Activated CD4-positive, CD25-positive, alpha-beta regulatory T cell (primary cell): Measurements from ENCODE around the gene DBF4B.
A peak's percentile ranks its signal among the peaks of the same experiment; 100 is the strongest.

Experiments used
- DNase-seq, 4 experiments: peaks; one replicate each; lab custom pipeline; 2025; lab: John Stamatoyannopoulos, UW

DBF4B gene

GRCh38 chr17:44760474-44761308, 52.2 kb downstream of the DBF4B start:
- DNase-seq, result no peak

GRCh38 chr17:44761932-44762810, 53.7 kb downstream of the DBF4B start:
- no peak for DNase-seq

DNA sequence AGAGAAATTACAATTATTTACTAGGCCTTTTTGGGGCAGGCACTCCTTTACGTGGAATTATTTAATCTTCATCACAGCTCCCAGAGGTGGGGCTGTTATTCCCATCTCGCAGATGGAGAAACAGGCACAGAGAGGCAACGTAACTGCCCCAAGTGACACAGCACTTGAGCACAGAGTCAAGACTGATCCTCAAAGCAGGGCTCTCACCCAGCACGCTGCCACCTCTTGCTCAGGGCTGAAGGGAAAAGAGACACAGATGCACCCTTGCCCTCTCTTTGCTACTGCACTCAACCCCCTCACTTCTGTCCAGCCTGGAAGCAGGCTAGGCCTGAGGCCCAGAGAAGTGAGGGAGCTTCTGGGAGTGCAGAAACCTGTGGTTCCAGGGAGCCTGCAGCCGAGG, 54.7 kb downstream of the DBF4B start:
- DNase-seq, result no peak

GRCh38 chr17:44765965-44766364, 57.5 kb downstream of the DBF4B start:
- no peak for DNase-seq

DNA sequence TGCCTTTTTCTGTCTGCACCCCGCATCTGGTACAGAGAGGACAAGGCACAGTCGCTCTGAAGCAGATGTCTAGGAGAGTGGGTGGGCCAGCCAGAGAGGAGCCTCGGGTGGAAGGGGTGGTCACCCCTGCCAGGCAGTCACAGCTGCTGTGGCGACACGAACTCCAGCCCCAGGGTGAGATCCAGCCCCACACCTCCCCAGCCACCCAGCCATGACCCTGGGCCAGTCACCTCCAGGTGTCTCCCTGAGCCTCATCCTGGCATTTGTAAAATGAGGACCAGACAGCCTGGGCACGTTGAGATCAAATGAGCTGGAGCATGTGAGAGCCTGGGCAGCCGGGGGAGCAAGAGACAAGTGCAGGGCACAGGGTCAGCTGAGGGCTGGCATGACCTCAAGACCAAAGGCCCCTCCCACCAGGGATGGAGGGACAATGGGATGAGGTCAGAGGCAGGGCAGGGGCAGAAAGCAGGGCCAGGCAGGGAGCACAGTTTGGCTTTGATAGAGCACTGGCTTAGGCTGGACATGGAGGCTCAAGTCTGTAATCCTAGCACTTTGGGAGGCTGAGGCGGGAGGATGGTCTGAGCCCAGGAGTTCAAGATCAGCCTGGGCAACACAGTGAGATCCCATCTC, 58.1 kb downstream of the DBF4B start:
- no peak for DNase-seq

- DNase-seq, result no peak
These were observed 59.0 kb downstream of the DBF4B start for GRCh38 chr17:44767493-44767892.

- no peak for DNase-seq
These were observed 60.2 kb downstream of the DBF4B start for GRCh38 chr17:44768505-44769142.

- no peak for DNase-seq
These were observed 60.8 kb downstream of the DBF4B start for GRCh38 chr17:44769230-44769629.

DNA sequence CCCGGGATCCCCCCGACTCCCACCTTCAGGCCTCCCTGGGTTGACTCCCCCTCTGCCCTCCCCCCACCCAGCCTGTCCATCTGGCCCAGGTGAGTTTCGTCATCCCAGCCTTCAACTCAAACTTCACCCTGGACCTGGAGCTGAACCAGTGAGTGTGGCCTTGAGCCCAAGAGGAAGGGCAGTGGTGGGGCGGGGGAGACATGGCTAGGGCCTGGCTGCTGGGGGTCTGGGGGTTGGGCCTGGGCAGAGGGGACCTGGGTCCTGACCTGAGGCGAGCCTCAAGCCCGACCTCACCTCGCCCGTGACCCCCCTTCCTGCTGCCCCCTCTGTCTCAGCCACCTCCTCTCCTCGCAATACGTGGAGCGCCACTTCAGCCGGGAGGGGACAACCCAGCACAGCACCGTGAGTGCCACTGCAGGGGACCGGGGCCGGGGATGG, 61.2 kb downstream of the DBF4B start:
- no peak for DNase-seq

GRCh38 chr17:44770166-44770925, 61.9 kb downstream of the DBF4B start:
- DNase-seq, result no peak

DNA sequence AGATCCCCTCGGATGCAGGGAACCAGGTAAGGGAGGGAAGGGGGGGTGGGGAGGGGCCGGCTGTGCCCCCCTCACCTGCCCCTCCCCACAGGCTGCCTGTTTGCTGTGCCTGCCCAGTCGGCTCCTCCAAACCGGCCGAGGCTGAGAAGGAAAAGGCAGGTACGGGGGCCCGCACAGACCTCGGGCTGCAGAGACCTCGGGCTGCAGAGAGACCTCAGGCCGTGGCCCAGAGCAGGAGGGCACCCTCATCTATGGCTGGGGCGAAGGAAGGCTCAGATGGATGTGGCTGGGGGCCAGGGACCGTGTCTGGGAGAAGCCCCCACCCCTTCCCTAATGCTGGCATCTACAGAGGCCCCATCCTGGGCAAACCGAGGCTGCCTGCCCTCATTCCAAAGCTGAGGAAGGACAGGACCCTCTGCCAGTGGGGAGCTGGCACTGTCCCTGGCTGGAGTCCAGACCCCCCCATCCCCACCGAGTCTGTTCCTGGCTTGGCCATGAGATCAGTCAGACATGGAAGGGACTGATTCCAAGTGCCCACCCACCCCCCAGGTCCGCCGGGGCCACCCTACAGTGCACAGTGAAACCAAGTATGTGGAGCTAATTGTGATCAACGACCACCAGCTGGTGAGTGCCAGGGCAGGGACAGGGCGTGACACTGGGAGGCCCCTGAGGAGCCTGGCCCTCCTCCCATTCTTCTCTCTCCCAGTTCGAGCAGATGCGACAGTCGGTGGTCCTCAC, 64.0 kb downstream of the DBF4B start:
- no peak for DNase-seq

GRCh38 chr17:44773140-44773539, 64.7 kb downstream of the DBF4B start:
- no peak for DNase-seq

DNA sequence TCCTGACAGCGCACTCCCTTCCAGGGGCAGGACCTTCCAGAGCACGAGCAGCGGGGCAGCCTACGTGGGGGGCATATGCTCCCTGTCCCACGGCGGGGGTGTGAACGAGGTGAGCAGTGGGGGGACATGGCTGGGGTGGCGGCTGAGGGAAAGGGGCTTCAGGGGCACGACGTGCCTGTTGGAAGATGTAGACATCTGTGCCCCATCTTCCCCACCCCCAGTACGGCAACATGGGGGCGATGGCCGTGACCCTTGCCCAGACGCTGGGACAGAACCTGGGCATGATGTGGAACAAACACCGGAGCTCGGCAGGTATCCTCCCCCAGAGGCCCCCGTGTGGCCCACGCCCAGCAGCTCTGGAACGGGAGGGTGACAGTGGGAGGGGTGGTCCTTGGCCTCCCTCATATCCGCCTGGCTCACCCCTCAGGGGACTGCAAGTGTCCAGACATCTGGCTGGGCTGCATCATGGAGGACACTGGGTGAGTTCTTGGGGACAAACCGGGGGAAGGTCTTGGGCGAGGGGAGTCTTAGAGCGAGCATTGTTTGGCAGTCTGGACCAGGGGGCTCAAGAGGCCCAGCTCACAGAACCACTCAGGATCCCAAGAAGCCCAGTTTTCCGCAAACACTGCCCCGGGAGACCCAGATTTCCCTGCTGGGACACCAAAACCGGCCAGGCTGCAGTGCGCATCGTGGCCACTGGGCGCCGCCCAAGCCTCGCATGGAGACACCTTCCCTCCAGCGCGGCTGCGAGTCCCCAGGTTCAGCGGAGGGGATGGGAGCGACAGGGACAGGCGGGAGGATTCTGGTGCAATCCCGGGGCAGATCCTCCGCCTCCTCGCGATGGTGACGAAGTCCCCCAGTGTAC, 66.0 kb downstream of the DBF4B start:
- peak; percentile 76 to 88 (median 78) for DNase-seq

- peak; percentile 91 to 95 (median 92) for DNase-seq
These were observed 66.8 kb downstream of the DBF4B start for GRCh38 chr17:44775136-44775837.

- DNase-seq, result peak in 1 of 4 experiments; percentile 40
These were observed 67.6 kb downstream of the DBF4B start for GRCh38 chr17:44775838-44776621.

GRCh38 chr17:44776628-44777393, 68.3 kb downstream of the DBF4B start:
- DNase-seq, result no peak
